HG03520 (cell line): ENCODE measurements around the gene TOX2.

Experiments
- ATAC-seq: cut with Tn5 transposase; IDR thresholded peaks from one replicate; pipeline ENCODE4 v1.9.1; 2021; ENCODE audit warnings: mild to moderate bottlenecking, moderate library complexity; ENCODE audit not compliant: unreplicated experiment

TOX2 gene

DNA sequence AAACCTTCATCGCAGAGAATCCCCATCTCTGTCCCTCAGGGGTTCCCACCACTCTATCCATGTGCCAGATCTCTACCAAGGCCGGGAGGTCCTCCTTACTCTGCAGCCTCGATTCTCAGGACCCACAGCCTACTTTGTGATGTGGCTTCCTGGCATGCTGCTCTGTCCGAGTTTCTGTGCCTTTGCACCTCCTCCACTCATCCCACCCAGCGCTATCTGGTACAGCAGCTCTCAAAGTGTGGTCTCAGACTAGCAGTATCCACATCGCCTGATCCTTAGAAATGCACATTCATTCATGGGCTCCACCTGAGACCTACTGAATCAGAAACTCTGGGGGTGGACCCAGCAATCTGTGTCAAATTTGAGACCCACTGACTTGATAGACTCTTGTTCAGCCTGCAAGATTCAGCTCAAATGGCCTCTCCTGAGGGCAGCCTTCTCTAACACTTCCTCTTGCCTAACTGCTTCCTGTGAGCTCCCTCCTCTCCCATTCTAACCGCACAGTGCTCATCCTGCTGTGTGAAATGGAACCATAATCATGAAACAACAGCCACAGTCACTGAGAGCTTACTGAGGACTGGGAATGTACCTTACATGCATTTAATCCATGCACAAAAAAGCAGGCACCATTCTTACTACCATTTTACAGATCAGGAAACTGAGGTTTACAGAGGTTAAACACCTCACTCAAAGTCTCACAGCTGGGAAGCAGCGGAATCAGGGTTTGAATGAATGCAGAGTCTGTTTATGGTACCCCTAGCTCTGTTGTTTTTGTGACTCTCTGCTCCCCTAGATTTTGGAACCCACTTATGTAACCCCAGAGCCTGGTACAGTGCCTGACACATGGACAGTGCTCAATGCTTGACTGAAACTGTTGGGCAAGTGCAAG, 202.9 kb downstream of the TOX2 start:
- ATAC-seq: no peak

DNA sequence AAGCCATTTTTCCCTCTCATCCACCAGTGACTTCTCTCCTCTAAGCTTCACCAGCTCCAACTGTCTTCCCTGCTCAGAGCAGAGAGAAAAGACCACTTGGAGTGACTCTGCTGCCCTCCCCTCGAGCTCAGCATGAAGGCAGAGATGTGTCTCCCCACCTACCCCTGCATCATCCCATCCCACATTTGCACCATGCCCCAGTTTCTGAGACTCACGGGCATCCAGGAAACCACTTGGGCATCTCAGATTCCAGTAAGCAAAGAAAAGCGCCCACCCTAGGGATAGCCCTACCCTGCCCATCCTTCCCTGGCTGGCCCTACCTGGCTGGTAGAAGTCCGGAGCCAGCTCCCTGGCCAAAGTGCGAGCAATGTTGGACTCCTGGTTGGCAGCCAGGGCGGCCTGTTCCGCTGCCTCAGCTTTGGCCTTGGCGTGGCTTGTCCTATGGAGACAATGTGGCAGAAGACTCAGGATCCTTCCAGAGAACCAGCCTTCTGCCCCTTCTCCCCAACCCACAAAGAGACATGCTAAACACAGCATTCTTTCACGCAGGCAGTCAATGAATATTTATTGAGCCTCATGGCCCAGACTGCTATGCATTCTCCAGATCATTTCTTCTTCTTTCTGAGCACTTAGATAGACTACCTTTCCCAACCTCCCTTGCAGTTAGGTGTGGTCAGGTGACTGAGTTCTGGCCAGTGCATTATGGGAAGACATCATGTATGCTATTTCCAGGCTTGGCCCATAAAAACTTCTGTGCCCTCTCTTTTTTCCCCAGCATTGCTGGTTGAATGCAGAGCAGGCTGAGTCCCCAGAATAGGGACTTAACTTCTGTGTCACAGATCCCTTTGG, 203.8 kb downstream of the TOX2 start:
- no peak for ATAC-seq
